K562 (cell line): ENCODE results near the gene ZFPM1. TPM values are rescaled to one million over a fixed set of nuclear protein-coding genes. Genes with fewer than 3 reads are reported as not detected.

Experiments
- COPS2 ChIP-seq: fragments of 450-650 bp; conservative IDR thresholded peaks from 2 replicates; pipeline ENCODE4 v1.6.1; 2016; ENCODE audit warnings: mild to moderate bottlenecking, moderate library complexity
- HNRNPH1 ChIP-seq: fragments of 200-400 bp; formaldehyde crosslinking; optimal IDR thresholded peaks from 2 replicates; pipeline ENCODE3; 2017; ENCODE audit warnings: low read depth, mild to moderate bottlenecking, low read length, moderate library complexity
- IFI16 ChIP-seq: fragments of 250-450 bp; sonication (Bioruptor Pico); IDR thresholded peaks from 2 replicates; pipeline ENCODE4 v2.1.2; 2022; ENCODE audit warnings: mild to moderate bottlenecking, inconsistent platforms
- NFYB ChIP-seq: IDR thresholded peaks from 2 replicates; pipeline ENCODE4 v1.6.1; 2011; ENCODE audit warnings: mild to moderate bottlenecking, moderate library complexity; ENCODE audit not compliant: insufficient read length; ENCODE audit errors: extremely low read depth
- NR2C1 ChIP-seq, 2 experiments: fragments of 450-650 bp; IDR thresholded peaks; 2 replicates each; pipeline ENCODE4 v1.6.1; 2017; ENCODE audit warnings: mild to moderate bottlenecking in 2 of 2, antibody characterized with exemption in 1 of 2, inconsistent platforms in 1 of 2, missing compliant biosample characterization in 1 of 2, missing genetic modification characterization in 1 of 2
- PML ChIP-seq: IDR thresholded peaks from 2 replicates; pipeline ENCODE4 v1.6.1; 2012; ENCODE audit warnings: low read length, inconsistent platforms
- TOE1 ChIP-seq, 2 experiments: fragments of 450-650 bp in 1 of 2; sonication (generic) in 1 of 2; formaldehyde crosslinking in 1 of 2; IDR thresholded peaks; 2 replicates each; pipeline versions ENCODE4 v1.7.1 to v1.8.0; 2016 to 2022; ENCODE audit warnings: borderline replicate concordance in 2 of 2, mild to moderate bottlenecking in 2 of 2, antibody characterized with exemption in 1 of 2, inconsistent platforms in 1 of 2, low read depth in 1 of 2, missing genetic modification reagents in 1 of 2, moderate library complexity in 1 of 2
- ZNF41 ChIP-seq: fragments of 250-450 bp; sonication (Bioruptor Pico); conservative IDR thresholded peaks from 2 replicates; pipeline ENCODE4 v1.4.0; 2020; ENCODE audit warnings: mild to moderate bottlenecking
- polyA plus RNA-seq, 8 experiments: library from polyadenylated mRNA; depleted of rRNA in 4 of 8; stranded (reverse) in 5 of 8; unstranded in 3 of 8; fragments of >200 nt; fragmentation: Nextera tagmentation in 2 of 8; fragmentation: Illumina TruSeq in 1 of 8; extraction: Ambion mirVana in 2 of 8; extraction: Trizol in 1 of 8; gene quantifications; 2 replicates each; pipeline versions ENCODE4 v1.2.1 to v1.2.3, GENCODE V29; 2011 to 2014; ENCODE audit warnings: inconsistent platforms in 1 of 8, missing spikeins in 1 of 8
- total RNA-seq, 7 experiments: library from RNA; depleted of rRNA in 6 of 7; stranded (reverse); fragments of >200 nt in 6 of 7; fragmentation: Illumina TruSeq in 2 of 7; extraction: Trizol in 2 of 7; gene quantifications; 2 replicates each; pipeline versions ENCODE4 v1.2.1 to v1.2.3, GENCODE V29; 2011 to 2021; ENCODE audit warnings: low replicate concordance in 1 of 7
- TF ChIP-seq, protein P1 (sequence below): fragments of 200-600 bp; sonication (generic); IDR thresholded peaks from one replicate; pipeline ENCODE4 v1.6.1; 2012; ENCODE audit warnings: mild to moderate bottlenecking, low read depth, low read length, inconsistent platforms
- TF ChIP-seq, protein P2 (sequence below): sonication (generic); formaldehyde crosslinking; IDR thresholded peaks from 2 replicates; pipeline ENCODE4 v1.8.0; 2022; ENCODE audit warnings: mild to moderate bottlenecking, missing genetic modification reagents
- TF ChIP-seq, protein P3 (sequence below), 2 experiments: IDR thresholded peaks in 1 of 2; conservative IDR thresholded peaks in 1 of 2; 2 replicates each; pipeline ENCODE4 v1.6.1; 2016; ENCODE audit warnings: low read depth in 2 of 2, mild to moderate bottlenecking in 1 of 2, missing compliant biosample characterization in 1 of 2, missing genetic modification characterization in 1 of 2, moderate library complexity in 1 of 2

ZFPM1 gene
- total and polyA plus RNA-seq, 9 of the 15 experiments (the other 6 are each of a cell fraction or from before 2014, with no cell fraction given): 0.03 to 35.9 (median 1.4) TPM

DNA sequence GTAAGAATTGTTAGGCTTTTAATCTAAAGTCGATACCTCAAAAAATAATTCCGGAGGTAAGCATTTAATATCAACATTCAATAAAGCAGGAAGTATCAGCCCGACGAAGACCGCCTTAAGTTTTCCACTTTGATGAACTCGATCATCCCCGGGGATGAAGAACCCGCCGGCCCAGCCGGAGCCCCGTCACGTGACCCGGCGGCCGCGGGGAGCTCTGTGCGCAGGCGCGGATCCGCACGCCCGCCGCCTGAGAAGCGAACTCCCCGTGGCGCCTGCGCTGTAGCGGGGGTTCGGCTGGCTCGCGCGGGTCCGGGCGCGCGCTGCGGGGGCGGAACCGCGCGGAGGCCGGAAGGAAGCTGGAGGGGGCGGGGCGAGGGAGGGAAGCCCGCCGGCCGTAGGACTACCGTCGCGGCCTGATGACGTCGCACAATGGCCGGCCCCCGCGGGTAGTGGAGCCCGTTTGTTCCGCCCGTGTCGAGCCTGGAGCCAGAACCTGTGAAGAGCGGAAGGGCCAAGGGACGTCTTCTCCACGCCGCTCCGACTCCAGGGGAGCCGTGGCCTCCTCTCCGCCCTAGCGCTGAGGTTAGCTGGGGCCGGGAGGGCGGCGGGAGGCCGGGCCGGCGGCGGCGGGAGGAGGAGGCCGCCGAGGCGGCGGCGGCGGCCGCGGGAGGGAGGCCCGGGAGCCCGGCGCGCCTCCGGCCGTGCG, 117.1 kb downstream of the ZFPM1 start, which contains the start of gene ZC3H18 (continued):
- TF ChIP-seq, protein P1, sequence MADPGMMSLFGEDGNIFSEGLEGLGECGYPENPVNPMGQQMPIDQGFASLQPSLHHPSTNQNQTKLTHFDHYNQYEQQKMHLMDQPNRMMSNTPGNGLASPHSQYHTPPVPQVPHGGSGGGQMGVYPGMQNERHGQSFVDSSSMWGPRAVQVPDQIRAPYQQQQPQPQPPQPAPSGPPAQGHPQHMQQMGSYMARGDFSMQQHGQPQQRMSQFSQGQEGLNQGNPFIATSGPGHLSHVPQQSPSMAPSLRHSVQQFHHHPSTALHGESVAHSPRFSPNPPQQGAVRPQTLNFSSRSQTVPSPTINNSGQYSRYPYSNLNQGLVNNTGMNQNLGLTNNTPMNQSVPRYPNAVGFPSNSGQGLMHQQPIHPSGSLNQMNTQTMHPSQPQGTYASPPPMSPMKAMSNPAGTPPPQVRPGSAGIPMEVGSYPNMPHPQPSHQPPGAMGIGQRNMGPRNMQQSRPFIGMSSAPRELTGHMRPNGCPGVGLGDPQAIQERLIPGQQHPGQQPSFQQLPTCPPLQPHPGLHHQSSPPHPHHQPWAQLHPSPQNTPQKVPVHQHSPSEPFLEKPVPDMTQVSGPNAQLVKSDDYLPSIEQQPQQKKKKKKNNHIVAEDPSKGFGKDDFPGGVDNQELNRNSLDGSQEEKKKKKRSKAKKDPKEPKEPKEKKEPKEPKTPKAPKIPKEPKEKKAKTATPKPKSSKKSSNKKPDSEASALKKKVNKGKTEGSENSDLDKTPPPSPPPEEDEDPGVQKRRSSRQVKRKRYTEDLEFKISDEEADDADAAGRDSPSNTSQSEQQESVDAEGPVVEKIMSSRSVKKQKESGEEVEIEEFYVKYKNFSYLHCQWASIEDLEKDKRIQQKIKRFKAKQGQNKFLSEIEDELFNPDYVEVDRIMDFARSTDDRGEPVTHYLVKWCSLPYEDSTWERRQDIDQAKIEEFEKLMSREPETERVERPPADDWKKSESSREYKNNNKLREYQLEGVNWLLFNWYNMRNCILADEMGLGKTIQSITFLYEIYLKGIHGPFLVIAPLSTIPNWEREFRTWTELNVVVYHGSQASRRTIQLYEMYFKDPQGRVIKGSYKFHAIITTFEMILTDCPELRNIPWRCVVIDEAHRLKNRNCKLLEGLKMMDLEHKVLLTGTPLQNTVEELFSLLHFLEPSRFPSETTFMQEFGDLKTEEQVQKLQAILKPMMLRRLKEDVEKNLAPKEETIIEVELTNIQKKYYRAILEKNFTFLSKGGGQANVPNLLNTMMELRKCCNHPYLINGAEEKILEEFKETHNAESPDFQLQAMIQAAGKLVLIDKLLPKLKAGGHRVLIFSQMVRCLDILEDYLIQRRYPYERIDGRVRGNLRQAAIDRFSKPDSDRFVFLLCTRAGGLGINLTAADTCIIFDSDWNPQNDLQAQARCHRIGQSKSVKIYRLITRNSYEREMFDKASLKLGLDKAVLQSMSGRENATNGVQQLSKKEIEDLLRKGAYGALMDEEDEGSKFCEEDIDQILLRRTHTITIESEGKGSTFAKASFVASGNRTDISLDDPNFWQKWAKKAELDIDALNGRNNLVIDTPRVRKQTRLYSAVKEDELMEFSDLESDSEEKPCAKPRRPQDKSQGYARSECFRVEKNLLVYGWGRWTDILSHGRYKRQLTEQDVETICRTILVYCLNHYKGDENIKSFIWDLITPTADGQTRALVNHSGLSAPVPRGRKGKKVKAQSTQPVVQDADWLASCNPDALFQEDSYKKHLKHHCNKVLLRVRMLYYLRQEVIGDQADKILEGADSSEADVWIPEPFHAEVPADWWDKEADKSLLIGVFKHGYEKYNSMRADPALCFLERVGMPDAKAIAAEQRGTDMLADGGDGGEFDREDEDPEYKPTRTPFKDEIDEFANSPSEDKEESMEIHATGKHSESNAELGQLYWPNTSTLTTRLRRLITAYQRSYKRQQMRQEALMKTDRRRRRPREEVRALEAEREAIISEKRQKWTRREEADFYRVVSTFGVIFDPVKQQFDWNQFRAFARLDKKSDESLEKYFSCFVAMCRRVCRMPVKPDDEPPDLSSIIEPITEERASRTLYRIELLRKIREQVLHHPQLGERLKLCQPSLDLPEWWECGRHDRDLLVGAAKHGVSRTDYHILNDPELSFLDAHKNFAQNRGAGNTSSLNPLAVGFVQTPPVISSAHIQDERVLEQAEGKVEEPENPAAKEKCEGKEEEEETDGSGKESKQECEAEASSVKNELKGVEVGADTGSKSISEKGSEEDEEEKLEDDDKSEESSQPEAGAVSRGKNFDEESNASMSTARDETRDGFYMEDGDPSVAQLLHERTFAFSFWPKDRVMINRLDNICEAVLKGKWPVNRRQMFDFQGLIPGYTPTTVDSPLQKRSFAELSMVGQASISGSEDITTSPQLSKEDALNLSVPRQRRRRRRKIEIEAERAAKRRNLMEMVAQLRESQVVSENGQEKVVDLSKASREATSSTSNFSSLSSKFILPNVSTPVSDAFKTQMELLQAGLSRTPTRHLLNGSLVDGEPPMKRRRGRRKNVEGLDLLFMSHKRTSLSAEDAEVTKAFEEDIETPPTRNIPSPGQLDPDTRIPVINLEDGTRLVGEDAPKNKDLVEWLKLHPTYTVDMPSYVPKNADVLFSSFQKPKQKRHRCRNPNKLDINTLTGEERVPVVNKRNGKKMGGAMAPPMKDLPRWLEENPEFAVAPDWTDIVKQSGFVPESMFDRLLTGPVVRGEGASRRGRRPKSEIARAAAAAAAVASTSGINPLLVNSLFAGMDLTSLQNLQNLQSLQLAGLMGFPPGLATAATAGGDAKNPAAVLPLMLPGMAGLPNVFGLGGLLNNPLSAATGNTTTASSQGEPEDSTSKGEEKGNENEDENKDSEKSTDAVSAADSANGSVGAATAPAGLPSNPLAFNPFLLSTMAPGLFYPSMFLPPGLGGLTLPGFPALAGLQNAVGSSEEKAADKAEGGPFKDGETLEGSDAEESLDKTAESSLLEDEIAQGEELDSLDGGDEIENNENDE: no peak
- TF ChIP-seq ZNF41 (no peak), NFYB (no peak), PML (peak; percentile 44; the same call in 1 of the 2 replicates), HNRNPH1 (no peak), IFI16 (no peak), COPS2 (no peak), TOE1 (IDR thresholded peaks at IDR 0.05; ENCODE audit: borderline replicate concordance) (peak; percentile 99), TOE1 (CRISPR knock-in tag; IDR thresholded peaks at IDR 0.05; ENCODE audit: borderline replicate concordance, low read depth) (no peak), NR2C1 (IDR thresholded peaks at IDR 0.05) (no peak), NR2C1 (tag; IDR thresholded peaks at IDR 0.05) (no peak)
- TF ChIP-seq, protein P2, sequence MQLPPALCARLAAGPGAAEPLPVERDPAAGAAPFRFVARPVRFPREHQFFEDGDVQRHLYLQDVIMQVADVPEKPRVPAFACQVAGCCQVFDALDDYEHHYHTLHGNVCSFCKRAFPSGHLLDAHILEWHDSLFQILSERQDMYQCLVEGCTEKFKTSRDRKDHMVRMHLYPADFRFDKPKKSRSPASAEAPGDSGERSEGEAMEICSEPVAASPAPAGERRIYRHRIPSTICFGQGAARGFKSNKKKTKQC (CRISPR knock-in tag): no peak
- TF ChIP-seq, protein P3, sequence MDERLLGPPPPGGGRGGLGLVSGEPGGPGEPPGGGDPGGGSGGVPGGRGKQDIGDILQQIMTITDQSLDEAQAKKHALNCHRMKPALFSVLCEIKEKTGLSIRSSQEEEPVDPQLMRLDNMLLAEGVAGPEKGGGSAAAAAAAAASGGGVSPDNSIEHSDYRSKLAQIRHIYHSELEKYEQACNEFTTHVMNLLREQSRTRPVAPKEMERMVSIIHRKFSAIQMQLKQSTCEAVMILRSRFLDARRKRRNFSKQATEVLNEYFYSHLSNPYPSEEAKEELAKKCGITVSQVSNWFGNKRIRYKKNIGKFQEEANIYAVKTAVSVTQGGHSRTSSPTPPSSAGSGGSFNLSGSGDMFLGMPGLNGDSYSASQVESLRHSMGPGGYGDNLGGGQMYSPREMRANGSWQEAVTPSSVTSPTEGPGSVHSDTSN (CRISPR knock-in tag; IDR thresholded peaks at IDR 0.05; ENCODE audit: low read depth): no peak
- TF ChIP-seq, protein P3 (tag; conservative IDR thresholded peaks at IDR 0.05; ENCODE audit: low read depth): no peak
